HEK293 (cell line): Measurements from ENCODE around the gene XPO5.

Source experiments
- PRDM1 ChIP-seq: fragments of 450-650 bp; formaldehyde crosslinking; IDR thresholded peaks from 2 replicates; pipeline ENCODE4; 2016; ENCODE audit warnings: missing biosample characterization, missing genetic modification characterization
- ZNF24 ChIP-seq: fragments of 450-650 bp; formaldehyde crosslinking; IDR thresholded peaks from 2 replicates; pipeline ENCODE4 v1.5.1; 2016; ENCODE audit warnings: missing biosample characterization, missing genetic modification characterization
- TF ChIP-seq, protein P1 (sequence below): fragments of 450-650 bp; formaldehyde crosslinking; IDR thresholded peaks from 2 replicates; pipeline ENCODE4 v1.5.1; 2016; ENCODE audit warnings: missing biosample characterization, missing genetic modification characterization
- TF ChIP-seq, protein P2 (sequence below): fragments of 450-650 bp; formaldehyde crosslinking; IDR thresholded peaks from 2 replicates; pipeline ENCODE4 v1.5.1; 2016; ENCODE audit warnings: missing biosample characterization, missing genetic modification characterization
- TF ChIP-seq, protein P3 (sequence below): IDR thresholded peaks from 2 replicates; pipeline ENCODE4 v1.6.1; 2011; ENCODE audit warnings: mild to moderate bottlenecking, low read depth, low read length, borderline replicate concordance

DNA sequence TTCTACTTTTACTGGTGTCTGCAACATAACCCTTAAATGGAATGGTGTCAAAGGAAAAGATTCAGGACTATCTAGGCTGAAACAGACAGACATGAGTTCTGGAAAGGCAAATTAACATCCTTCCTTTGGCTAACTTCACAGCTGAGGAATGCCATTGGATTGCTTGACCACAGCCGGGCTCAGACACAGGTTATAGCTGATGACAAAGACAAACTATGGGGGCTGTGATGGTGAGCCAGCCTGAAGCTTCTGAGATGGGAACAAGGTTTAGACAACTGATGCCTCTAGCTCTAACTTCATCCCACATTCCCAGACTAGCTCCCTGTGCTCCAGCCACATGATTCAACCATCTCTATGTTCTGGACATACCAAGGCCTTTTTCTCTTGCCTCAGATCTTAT is 43.6 kb downstream of the XPO5 start:
- TF ChIP-seq, protein P1, sequence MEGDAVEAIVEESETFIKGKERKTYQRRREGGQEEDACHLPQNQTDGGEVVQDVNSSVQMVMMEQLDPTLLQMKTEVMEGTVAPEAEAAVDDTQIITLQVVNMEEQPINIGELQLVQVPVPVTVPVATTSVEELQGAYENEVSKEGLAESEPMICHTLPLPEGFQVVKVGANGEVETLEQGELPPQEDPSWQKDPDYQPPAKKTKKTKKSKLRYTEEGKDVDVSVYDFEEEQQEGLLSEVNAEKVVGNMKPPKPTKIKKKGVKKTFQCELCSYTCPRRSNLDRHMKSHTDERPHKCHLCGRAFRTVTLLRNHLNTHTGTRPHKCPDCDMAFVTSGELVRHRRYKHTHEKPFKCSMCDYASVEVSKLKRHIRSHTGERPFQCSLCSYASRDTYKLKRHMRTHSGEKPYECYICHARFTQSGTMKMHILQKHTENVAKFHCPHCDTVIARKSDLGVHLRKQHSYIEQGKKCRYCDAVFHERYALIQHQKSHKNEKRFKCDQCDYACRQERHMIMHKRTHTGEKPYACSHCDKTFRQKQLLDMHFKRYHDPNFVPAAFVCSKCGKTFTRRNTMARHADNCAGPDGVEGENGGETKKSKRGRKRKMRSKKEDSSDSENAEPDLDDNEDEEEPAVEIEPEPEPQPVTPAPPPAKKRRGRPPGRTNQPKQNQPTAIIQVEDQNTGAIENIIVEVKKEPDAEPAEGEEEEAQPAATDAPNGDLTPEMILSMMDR (tag by site-specific recombination), result no peak
- TF ChIP-seq, protein P2, sequence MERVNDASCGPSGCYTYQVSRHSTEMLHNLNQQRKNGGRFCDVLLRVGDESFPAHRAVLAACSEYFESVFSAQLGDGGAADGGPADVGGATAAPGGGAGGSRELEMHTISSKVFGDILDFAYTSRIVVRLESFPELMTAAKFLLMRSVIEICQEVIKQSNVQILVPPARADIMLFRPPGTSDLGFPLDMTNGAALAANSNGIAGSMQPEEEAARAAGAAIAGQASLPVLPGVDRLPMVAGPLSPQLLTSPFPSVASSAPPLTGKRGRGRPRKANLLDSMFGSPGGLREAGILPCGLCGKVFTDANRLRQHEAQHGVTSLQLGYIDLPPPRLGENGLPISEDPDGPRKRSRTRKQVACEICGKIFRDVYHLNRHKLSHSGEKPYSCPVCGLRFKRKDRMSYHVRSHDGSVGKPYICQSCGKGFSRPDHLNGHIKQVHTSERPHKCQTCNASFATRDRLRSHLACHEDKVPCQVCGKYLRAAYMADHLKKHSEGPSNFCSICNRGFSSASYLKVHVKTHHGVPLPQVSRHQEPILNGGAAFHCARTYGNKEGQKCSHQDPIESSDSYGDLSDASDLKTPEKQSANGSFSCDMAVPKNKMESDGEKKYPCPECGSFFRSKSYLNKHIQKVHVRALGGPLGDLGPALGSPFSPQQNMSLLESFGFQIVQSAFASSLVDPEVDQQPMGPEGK (tag by site-specific recombination), result no peak
- TF ChIP-seq PRDM1 (tag by site-specific recombination), result no peak
- TF ChIP-seq ZNF24 (tag by site-specific recombination), result no peak
- TF ChIP-seq, protein P3, sequence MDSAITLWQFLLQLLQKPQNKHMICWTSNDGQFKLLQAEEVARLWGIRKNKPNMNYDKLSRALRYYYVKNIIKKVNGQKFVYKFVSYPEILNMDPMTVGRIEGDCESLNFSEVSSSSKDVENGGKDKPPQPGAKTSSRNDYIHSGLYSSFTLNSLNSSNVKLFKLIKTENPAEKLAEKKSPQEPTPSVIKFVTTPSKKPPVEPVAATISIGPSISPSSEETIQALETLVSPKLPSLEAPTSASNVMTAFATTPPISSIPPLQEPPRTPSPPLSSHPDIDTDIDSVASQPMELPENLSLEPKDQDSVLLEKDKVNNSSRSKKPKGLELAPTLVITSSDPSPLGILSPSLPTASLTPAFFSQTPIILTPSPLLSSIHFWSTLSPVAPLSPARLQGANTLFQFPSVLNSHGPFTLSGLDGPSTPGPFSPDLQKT, result no peak
